Glutamatergic neuron (in vitro differentiated cells): ENCODE results near the gene OGG1. TPM values are rescaled to one million over a fixed set of nuclear protein-coding genes. Genes with fewer than 3 reads are reported as not detected.

Experiments used
- DNase-seq: peaks from one replicate; pipeline ENCODE4 v3.0.0; 2022
- H3K27ac Mint-ChIP-seq: one replicate; pipeline ENCODE4 v1.8.0; 2020; ENCODE audit warnings: mild to moderate bottlenecking, mixed read lengths, inconsistent platforms; ENCODE audit not compliant: unreplicated experiment
- H3K27me3 Mint-ChIP-seq: one replicate; pipeline ENCODE4 v1.8.0; 2020; ENCODE audit warnings: mild to moderate bottlenecking, moderate library complexity, mixed read lengths, inconsistent platforms; ENCODE audit not compliant: unreplicated experiment
- H3K36me3 Mint-ChIP-seq: one replicate; pipeline ENCODE4 v1.8.0; 2020; ENCODE audit warnings: mild to moderate bottlenecking, mixed read lengths, inconsistent platforms; ENCODE audit not compliant: unreplicated experiment
- H3K4me1 Mint-ChIP-seq: one replicate; pipeline ENCODE4 v1.8.0; 2020; ENCODE audit warnings: mild to moderate bottlenecking, low read depth, mixed read lengths, inconsistent platforms; ENCODE audit not compliant: unreplicated experiment
- H3K4me3 Mint-ChIP-seq: one replicate; pipeline ENCODE4 v1.8.0; 2020; ENCODE audit warnings: mild to moderate bottlenecking, mixed read lengths, inconsistent platforms; ENCODE audit not compliant: unreplicated experiment
- H3K9me3 Mint-ChIP-seq: one replicate; pipeline ENCODE4 v1.8.0; 2020; ENCODE audit warnings: mild to moderate bottlenecking, moderate library complexity, mixed read lengths, inconsistent platforms; ENCODE audit not compliant: unreplicated experiment
- total RNA-seq: library from RNA; stranded (reverse); fragmentation: NEBNext Ultra II Directional; extraction: Animal tissue kit (Norgen Biotek cat#: 25700); gene quantifications from one replicate; pipeline ENCODE4 v1.2.1, GENCODE V29; 2021; ENCODE audit not compliant: unreplicated experiment
- TF ChIP-seq, protein P1 (sequence below): fragments of 200-600 bp; sonication (generic); IDR thresholded peaks from one replicate; pipeline ENCODE4 v1.5.0; 2021; ENCODE audit not compliant: partially characterized antibody, unreplicated experiment

OGG1 gene
- total RNA-seq, 1 donor from 2014 or later: 76.5 TPM

DNA sequence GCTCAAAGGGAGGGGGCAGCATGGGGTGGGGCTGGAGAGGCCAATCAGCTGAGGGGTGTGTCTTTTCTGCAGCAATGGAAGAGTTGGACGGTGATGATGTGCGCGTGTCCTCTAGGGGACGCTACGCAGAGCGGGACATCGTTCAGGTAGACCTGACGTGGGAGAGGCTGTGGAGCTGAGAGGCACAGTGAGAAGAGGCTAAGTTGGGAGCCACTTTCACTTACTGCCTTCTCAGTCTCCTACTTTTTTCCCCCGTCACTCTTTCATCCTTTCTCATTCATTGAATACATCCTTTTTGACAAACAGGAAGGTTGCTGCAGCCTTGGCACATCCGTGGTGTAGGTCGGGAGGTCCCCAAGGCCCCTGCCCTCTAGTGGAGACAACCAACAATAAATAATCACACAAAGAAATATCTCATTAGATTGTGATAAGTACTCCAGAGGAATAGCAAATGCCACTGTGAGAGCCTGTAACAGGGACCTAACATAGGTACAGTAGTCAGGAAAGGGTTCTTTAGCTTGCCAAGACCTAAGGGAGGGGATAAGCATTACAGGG lies 22.6 kb upstream of the OGG1 start:
- peaks cover 3% of the 10 kb centered on the region for H3K4me1 Mint-ChIP-seq
- TF ChIP-seq, protein P1, sequence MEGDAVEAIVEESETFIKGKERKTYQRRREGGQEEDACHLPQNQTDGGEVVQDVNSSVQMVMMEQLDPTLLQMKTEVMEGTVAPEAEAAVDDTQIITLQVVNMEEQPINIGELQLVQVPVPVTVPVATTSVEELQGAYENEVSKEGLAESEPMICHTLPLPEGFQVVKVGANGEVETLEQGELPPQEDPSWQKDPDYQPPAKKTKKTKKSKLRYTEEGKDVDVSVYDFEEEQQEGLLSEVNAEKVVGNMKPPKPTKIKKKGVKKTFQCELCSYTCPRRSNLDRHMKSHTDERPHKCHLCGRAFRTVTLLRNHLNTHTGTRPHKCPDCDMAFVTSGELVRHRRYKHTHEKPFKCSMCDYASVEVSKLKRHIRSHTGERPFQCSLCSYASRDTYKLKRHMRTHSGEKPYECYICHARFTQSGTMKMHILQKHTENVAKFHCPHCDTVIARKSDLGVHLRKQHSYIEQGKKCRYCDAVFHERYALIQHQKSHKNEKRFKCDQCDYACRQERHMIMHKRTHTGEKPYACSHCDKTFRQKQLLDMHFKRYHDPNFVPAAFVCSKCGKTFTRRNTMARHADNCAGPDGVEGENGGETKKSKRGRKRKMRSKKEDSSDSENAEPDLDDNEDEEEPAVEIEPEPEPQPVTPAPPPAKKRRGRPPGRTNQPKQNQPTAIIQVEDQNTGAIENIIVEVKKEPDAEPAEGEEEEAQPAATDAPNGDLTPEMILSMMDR: peak; percentile 65
- no peaks in the 10 kb centered on the region for H3K36me3 Mint-ChIP-seq
- no peak overlapping the region for H3K27ac Mint-ChIP-seq
- peaks cover 4% of the 10 kb centered on the region for H3K27me3 Mint-ChIP-seq
- DNase-seq: peak; percentile 42
- H3K4me3 Mint-ChIP-seq: no peak overlapping the region
- H3K9me3 Mint-ChIP-seq: peaks cover 11% of the 10 kb centered on the region

GRCh38 chr3:9727743-9728142 lies 22.0 kb upstream of the OGG1 start:
- H3K27me3 Mint-ChIP-seq: peaks cover 7% of the 10 kb centered on the region
- peak overlapping the region; percentile 30 for H3K27ac Mint-ChIP-seq
- no peak for DNase-seq
- TF ChIP-seq, protein P1: no peak
- no peak overlapping the region for H3K4me3 Mint-ChIP-seq
- peaks cover 11% of the 10 kb centered on the region for H3K9me3 Mint-ChIP-seq
- peaks cover 7% of the 10 kb centered on the region for H3K4me1 Mint-ChIP-seq
- no peaks in the 10 kb centered on the region for H3K36me3 Mint-ChIP-seq

DNA sequence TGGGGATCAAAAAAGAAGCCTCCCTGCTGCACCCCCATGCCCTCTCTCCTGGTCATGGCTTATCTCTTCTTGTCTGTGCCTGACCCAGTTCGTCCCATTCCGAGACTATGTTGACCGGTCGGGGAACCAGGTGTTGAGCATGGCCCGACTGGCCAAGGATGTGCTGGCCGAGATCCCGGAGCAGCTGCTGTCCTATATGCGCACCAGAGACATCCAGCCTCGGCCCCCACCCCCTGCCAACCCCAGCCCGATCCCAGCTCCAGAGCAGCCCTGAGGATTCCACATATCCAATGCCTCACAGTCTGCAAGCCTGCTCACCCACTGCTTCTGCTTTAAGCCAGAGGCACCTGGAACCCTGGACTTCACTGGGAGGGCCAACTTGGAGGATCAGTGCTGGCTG lies 20.3 kb upstream of the OGG1 start:
- Mint-ChIP-seq H3K4me3 (no peak overlapping the region), H3K9me3 (peaks cover 14% of the 10 kb centered on the region), H3K27ac (no peak overlapping the region), H3K27me3 (peaks cover 10% of the 10 kb centered on the region), H3K36me3 (no peaks in the 10 kb centered on the region), H3K4me1 (peaks cover 16% of the 10 kb centered on the region)
- TF ChIP-seq, protein P1: no peak
- DNase-seq: no peak

DNA sequence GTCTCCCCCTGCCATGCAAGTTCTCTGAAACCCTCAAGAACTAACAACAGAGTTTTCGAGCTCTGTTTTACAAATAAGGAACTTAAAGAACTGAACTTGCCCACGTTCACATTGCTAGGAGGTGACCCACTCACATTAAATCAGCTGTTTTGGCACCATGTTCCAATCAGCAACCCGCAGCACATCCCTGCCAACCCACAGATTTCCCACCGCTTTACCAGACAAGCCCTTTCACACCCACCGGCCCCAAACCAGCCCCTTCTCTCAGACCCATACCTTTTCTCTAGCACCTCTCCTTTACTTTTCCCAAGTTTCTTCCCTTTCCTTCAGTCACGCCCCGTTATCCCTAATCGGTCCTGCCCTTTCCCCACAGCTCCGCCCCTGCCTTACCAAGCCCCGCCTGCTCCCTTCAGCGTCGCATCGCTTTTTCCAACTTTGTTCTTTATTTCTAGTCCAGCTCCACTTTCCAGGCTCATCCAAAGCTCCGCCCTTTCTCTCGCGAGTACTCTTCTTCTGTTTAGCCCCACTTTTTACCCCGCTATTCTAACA lies 19.0 kb upstream of the OGG1 start:
- no peak for DNase-seq
- Mint-ChIP-seq H3K27me3 (peaks cover 10% of the 10 kb centered on the region), H3K36me3 (no peaks in the 10 kb centered on the region), H3K4me1 (peaks cover 16% of the 10 kb centered on the region), H3K9me3 (peaks cover 14% of the 10 kb centered on the region), H3K27ac (peak overlapping the region; percentile 78), H3K4me3 (peak overlapping the region; percentile 86)
- TF ChIP-seq, protein P1: no peak
